Measurements from ENCODE around the gene VGLL2. TPM values are rescaled to one million over a fixed set of nuclear protein-coding genes. Genes with fewer than 3 reads are reported as not detected.

Gene VGLL2
- total and polyA plus RNA-seq, 2 of the 13 experiments (the other 11 are each of a cell fraction or from before 2014, with no cell fraction given): not detected

DNA sequence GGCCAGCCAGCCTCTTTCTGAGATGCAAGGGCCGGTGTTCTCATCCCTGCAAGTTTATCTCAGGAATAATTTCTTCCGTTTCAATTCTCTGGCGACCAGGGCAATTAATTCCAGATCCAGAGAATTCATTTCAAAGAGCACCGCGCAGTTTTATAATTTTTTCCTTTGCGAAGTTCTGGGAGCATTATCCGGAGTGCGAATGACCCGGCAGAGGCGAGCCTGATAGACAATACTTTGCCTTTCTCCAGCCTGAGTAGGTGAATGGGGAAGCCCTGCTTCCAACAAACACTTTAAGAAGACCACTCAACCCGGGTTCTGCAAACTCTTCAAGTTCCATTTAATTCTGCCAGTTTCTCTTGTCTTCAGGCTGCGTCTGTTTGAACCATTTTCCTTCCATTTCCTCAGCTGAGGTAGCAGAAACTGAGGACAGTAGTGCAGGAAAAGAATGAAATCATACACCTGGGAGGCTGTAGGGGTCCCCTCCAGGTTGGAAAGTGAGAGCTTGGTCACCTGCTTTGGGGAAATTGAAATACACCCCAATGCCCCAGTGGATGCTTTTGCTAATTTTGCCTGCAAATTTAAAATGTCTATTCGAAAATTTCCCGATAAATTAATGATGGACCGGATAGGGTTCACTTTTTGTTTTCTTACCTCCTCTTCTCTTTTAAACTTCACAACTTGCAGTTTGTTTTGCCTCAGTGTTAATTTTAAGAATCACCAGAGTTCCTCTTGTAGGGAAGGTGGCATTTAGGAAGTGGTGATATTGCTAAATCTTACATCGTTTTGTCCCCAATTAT is 1.1 kb downstream of the VGLL2 start:
- peaks cover 19% of the 10 kb centered on the region for H3K4me1 ChIP-seq (ENCODE audit: insufficient read depth, low read length)
- peak overlapping the region; percentile 78 for H3K4me2 ChIP-seq (ENCODE audit: low read depth, low read length)
- no peak overlapping the region for H3K9ac ChIP-seq (ENCODE audit: insufficient read depth, low read depth, low read length)
- H3K4me3 ChIP-seq (replicated peaks in 1 of 3; ENCODE audit: insufficient read depth in 1 of 3, low read depth in 2 of 3, low read length in 3 of 3): peak overlapping the region in 2 of 3 experiments; percentile 36 to 63; a peak in 2 of 6 replicates
- POLR2A ChIA-PET: no interaction called here
- WGBS (ENCODE audit: low lambda C conversion rate): 17% methylated on average over 16 of the region's 16 CpGs
- no peak overlapping the region for H2AFZ ChIP-seq (ENCODE audit: low read length)
- H3K36me3 ChIP-seq (replicated peaks in 1 of 2; ENCODE audit: control insufficient read depth in 1 of 2, insufficient read depth in 2 of 2, low read length in 2 of 2): no peaks in the 10 kb centered on the region
- peaks cover 20 to 80% of the 10 kb centered on the region in 2 experiments for H3K27me3 ChIP-seq (ENCODE audit: control insufficient read depth in 1 of 2, insufficient read depth in 2 of 2, low read length in 2 of 2)
- no peak overlapping the region for H3K27ac ChIP-seq (ENCODE audit: extremely low read length, insufficient read depth, low read length)
- H4K20me1 ChIP-seq (ENCODE audit: insufficient read depth, low read length): no peaks in the 10 kb centered on the region
- intact Hi-C loops (cut with micrococcal nuclease; ENCODE audit: unreplicated experiment) (no loop called here), in situ Hi-C loops (cut with HindIII; ENCODE audit: extremely low pct_ligation_motif_present, low pct_unique_long_range_greater_than_20kb) (no loop called here)
- ATAC-seq: no peak
- no peaks in the 10 kb centered on the region for H3K9me3 ChIP-seq (ENCODE audit: low read length)
- no TSS peak for BruUV-seq (replicated peaks)
- TF ChIP-seq EZH2 (conservative IDR thresholded peaks at IDR 0.05; ENCODE audit: low read depth, low read length) (peak; percentile 76), CEBPG (CRISPR knock-in tag; IDR thresholded peaks at IDR 0.05) (no peak)
- no peak for FAIRE-seq
- CTCF ChIA-PET (ENCODE audit: low intra/inter-chr PET ratio, low total read pairs): no interaction called here
- DNase-seq (ENCODE audit: low spot score): no peak
- no peaks in the 10 kb centered on the region for H3K79me2 ChIP-seq (ENCODE audit: insufficient read depth, low read length)

DNA sequence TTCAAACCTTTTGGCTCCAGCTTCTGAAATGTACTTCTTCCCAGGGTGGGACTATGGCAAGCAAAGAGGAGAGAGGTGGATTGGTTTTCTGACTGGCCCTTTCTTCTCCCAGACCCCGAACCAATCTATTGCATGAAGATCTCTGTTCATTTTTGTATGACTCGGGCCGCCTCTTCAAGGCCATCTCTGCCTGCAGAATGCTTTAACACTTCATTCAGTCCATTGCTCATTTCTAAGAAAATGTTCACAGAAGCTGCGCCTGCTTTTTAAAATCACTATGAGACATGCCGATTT is 1.6 kb downstream of the VGLL2 start:
- POLR2A ChIA-PET: no interaction called here
- in situ Hi-C loops (cut with HindIII; ENCODE audit: extremely low pct_ligation_motif_present, low pct_unique_long_range_greater_than_20kb): no loop called here
- H3K4me3 ChIP-seq (replicated peaks in 1 of 3; ENCODE audit: insufficient read depth in 1 of 3, low read depth in 2 of 3, low read length in 3 of 3): no peak overlapping the region
- no peaks in the 10 kb centered on the region for H3K79me2 ChIP-seq (ENCODE audit: insufficient read depth, low read length)
- no peak overlapping the region for H3K4me2 ChIP-seq (ENCODE audit: low read depth, low read length)
- H3K27ac ChIP-seq (ENCODE audit: extremely low read length, insufficient read depth, low read length): no peak overlapping the region
- no peak for FAIRE-seq
- no peaks in the 10 kb centered on the region for H4K20me1 ChIP-seq (ENCODE audit: insufficient read depth, low read length)
- intact Hi-C loops (cut with micrococcal nuclease; ENCODE audit: unreplicated experiment): no loop called here
- H3K4me1 ChIP-seq (ENCODE audit: insufficient read depth, low read length): peaks cover 19% of the 10 kb centered on the region
- no peak for DNase-seq (ENCODE audit: low spot score)
- 25% methylated on average over 5 of the region's 5 CpGs for WGBS (ENCODE audit: low lambda C conversion rate)
- CTCF ChIA-PET (ENCODE audit: low intra/inter-chr PET ratio, low total read pairs): no interaction called here
- H2AFZ ChIP-seq (ENCODE audit: low read length): no peak overlapping the region
- no peaks in the 10 kb centered on the region for H3K36me3 ChIP-seq (replicated peaks in 1 of 2; ENCODE audit: control insufficient read depth in 1 of 2, insufficient read depth in 2 of 2, low read length in 2 of 2)
- BruUV-seq (replicated peaks): no TSS peak
- peaks cover 20 to 83% of the 10 kb centered on the region in 2 experiments for H3K27me3 ChIP-seq (ENCODE audit: control insufficient read depth in 1 of 2, insufficient read depth in 2 of 2, low read length in 2 of 2)
- no peak overlapping the region for H3K9ac ChIP-seq (ENCODE audit: insufficient read depth, low read depth, low read length)
- no peak for ATAC-seq
- no peaks in the 10 kb centered on the region for H3K9me3 ChIP-seq (ENCODE audit: low read length)
- TF ChIP-seq SNAI1 (CRISPR knock-in tag; IDR thresholded peaks at IDR 0.05; ENCODE audit: borderline replicate concordance) (no peak), MBD4 (IDR thresholded peaks at IDR 0.05; ENCODE audit: borderline replicate concordance, low read length) (no peak), NFE2 (CRISPR knock-in tag; IDR thresholded peaks at IDR 0.05) (no peak), RBAK (CRISPR knock-in tag; IDR thresholded peaks at IDR 0.05) (no peak), ZNF674 (CRISPR knock-in tag; IDR thresholded peaks at IDR 0.05; ENCODE audit: low read depth) (no peak), JDP2 (CRISPR knock-in tag; IDR thresholded peaks at IDR 0.05; ENCODE audit: borderline replicate concordance) (no peak), ZBTB33 (CRISPR knock-in tag; IDR thresholded peaks at IDR 0.05) (no peak), EED (CRISPR knock-in tag; IDR thresholded peaks at IDR 0.05) (no peak), GFI1 (CRISPR knock-in tag; IDR thresholded peaks at IDR 0.05; ENCODE audit: borderline replicate concordance) (no peak), IKZF4 (CRISPR knock-in tag; IDR thresholded peaks at IDR 0.05; ENCODE audit: borderline replicate concordance, low read depth, not compliant biosample characterization) (no peak), ZNF460 (CRISPR knock-in tag; IDR thresholded peaks at IDR 0.05; ENCODE audit: borderline replicate concordance) (no peak), ZBTB3 (CRISPR knock-in tag; IDR thresholded peaks at IDR 0.05; ENCODE audit: borderline replicate concordance, low read depth) (no peak)
